Limb (tissue), 2 donors: Measurements from ENCODE around the gene CYB561D1.
"Not testable (repeated sequence)": the region's sequence is repeated elsewhere in the genome, so short reads cannot be mapped to it uniquely, and the experiment has no call there.

Experiments
- DNase-seq, 2 donors: peaks; one replicate each; pipeline ENCODE4 v3.0.0-alpha.2; 2016; ENCODE audit errors: extremely low spot score in 2 of 2

Gene CYB561D1, protein sequence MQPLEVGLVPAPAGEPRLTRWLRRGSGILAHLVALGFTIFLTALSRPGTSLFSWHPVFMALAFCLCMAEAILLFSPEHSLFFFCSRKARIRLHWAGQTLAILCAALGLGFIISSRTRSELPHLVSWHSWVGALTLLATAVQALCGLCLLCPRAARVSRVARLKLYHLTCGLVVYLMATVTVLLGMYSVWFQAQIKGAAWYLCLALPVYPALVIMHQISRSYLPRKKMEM

DNA sequence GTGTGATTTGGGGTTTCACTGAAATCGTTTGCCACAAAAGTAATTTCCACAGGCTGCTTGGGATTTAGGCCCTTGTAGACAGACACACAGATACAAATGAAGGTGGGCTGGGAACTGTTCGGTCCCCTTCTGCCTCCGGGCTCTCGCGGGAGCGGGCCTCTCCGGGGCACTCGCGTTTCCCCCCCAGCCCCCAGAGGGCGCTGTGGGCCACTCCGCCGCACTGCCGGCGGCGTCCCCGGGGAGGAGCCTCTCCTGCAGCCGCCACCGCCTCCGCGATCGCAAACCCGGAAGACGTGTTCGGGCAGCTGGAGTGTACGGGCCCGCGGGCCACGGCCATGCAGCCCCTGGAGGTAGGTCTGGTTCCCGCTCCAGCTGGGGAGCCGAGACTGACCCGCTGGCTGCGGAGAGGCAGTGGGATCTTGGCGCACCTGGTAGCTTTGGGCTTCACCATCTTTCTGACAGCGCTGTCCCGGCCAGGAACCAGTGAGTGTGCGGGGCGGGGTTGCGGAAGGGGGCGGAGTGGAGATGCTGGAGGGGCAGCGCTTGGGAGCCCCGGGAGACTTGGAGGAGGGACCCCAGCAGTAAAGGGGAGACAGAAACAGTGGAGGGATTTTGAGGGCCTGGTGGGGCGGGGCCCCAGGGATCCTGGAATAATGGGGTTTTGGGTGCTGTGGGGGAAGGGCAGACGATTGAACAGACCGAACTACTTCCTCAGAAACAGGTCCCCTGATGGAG is at the start of gene CYB561D1:
CYB561D1 (plus strand) TSS at position 290 of the 735 bp plus-strand sequence; CDS start at position 336, 46 bp downstream.
- peak; percentile 89 to 94 for DNase-seq

DNA sequence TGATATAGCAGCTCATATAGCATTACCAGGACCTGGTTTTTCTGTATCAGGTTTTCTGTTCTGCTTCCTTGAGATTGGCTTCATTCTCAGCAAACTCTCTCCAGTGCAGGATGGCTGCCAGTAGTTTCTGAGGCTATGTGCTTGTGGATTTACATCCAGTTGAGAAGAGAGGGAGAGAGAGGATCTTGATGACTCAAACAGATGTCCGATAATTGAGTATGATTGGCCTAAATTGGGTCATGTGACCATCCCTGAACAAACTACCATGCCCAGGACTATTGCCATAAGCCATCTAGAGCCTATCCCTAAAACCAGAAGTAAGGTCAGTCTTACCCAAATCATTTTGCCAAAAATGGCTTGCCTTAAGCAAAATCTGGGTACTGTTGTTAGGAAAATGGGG is 49.5 kb upstream of the CYB561D1 start:
- no peak for DNase-seq

DNA sequence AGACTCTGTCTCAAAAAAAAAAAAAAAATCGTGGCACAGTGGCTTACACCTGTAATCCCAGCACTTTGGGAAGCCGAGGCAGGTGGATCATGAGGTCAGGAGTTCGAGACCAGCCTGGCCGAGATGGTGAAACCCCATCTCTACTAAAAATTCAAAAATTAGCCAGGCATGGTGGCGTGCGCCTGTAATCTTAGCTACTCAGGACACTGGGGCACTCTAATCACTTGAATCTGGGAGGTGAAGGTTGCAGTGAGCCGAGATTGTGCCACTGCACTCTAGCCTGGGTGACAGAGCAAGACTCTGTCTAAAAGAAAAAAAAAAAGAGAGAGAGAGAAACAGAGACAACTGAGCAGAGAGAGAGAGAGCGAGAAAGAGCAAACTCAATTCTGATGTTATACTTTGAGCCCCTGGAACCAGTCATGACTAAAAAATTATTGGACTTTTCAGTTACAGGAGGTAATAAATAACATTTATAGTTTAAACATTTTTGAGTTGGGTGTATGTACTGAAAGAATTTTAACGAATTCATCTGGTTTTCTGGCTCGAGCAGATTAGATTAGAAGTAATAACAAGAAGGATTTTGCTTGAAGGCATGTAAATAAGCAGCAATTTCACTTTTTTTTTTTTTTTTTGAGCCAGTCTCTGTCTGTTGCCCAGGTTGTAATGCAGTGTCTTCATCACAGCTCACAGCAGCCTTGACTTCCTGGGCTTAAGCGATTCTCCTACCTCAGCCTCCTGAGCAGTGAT is 47.8 kb upstream of the CYB561D1 start:
- not testable (repeated sequence) for DNase-seq

DNA sequence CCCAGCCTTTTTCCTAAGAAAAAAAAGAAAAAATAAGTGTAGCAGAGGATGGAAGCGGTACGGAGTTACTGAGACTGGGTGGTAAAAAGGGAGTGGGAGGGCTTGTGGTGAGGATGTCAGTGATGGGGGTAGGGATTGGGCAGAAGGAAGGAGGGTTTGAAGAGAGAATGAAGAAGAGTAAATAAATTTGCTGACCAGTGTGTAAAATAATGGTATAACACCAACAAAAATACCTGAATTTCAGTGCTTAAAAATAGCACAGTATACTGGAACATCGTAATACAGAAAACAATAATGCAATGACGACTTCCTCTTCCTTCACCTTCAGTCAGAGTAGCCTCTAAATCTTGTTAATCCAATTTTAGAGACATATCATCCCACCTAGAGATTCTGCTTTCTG is 46.4 kb upstream of the CYB561D1 start:
- DNase-seq: no peak

DNA sequence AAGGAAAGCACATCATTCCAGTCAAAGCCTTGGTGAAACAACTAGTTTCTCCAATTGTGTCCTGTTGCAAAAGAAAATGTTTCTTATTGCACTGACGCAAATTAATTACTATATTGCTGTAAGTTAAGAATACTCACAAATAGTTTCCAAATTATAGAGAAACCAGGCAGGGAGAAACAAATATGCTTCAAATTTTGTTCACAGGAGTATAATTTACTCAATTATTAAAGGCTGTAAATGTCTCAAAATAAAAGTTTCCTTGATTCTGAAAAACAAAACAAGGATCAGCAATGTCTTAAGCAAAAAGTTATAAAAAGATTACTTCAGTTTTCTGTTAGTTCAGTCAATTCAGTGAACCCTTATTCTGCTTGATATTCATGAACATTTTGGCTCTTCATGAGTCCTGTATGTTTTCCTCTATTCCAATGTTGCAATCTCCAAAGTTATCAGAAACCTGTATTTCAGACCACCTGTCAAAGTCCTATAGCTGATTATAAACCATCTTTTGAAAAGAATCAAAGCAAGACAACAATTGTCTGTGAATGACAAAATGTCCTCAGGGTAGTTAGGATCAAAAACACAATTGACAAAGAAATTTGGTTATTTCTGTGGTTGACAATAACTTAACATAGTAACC is 39.3 kb upstream of the CYB561D1 start:
- no peak for DNase-seq

DNA sequence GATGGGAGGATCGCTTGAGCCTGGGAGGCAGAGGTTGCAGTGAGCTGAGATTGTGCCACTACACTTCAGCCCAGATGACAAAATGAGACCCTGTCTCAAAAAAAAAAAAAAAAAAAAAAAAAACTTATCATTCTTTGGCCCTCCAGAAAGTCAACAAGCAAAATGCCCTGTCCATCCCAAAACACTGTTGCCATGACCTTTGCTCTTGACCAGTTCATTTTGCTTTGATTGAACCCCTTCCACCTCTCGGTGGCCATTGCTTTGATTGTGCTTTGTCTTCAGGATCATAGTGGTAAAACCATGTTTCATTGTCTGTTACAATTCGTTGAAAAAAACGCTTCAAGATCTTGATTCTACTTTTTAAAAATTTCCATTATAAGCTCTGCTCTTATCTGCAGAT is 36.1 kb upstream of the CYB561D1 start:
- no peak for DNase-seq

DNA sequence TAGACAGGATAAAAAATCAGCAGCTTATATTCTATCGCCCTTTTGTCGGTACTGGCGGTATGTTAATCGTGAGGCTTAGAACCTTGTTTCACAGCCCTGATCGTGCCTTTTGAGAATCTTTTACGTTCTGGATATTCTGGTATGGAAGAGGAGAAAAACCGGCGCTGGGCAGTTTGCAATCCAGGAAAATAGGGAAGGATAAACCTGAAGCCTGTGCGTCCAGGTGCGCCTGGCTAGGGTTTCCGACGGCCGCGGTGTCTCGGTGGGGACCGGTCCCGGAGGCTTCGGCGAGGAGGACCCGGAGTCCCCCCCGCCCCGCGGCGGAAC is 27.8 kb upstream of the CYB561D1 start:
- DNase-seq: no peak

DNA sequence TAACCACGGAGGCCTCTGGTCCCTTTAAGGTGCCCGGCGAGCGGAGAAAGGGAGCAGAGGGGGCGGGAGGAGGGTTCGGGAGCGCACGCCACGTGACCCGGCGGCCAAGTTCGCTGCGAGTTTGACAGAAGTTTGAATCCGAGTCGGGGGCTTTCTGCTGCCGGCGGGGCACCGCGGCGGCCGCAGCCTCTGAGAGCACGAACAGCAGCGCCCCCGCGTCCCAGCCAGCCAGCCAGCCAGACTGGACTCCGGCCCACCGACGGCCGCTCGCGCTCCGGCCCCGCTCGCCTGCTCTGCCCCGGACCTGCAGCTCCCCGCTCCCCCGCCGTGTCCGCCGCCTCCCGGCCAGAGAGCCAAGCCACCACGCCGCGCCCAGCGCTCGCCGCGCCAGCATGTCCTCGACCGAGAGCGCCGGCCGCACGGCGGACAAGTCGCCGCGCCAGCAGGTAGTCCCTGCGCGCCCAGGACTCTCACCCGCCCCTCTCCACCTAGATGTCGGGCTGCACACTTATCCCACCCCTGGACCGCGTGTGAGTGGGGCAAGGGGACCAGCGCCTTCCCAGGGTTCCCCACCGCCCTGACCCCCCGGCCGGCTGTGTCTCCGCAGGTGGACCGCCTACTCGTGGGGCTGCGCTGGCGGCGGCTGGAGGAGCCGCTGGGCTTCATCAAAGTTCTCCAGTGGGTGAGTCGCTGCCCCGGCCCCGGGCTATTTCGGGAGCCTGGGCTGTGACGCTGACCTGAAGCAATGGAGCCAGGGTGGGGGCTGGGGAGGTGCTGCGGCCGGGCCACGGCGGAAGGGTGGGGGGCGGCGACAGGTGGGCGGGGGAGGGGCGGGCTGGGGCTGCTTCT is 27.2 kb upstream of the CYB561D1 start, which contains the start of gene SYPL2:
SYPL2 (plus strand) TSS at position 95 of the 849 bp plus-strand sequence; CDS start at position 393, 298 bp downstream.
- peak in 1 of 2 donors; percentile 63 for DNase-seq

DNA sequence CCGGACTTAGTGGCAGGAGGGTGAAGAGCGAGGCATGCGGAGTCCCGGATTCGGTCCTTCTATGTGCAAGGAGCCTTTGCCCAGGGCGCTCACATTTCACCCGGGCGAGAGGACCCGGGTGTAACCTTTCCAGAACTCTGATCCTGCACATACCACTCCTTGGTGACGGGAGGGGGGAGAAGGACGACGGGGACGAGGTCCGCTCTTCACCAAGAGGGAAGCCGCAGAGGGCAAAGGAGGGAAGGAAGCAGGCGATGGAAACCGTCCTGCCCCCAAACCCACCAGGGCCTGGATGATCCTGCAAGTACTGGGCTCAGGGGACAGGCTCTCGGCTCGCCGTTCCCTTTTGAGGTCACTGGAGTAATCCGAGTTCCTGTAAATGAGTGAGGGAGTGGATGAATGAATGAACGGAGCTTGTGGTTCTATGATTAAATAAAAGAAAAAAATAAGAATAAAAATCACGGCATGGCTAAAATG is 26.6 kb upstream of the CYB561D1 start:
- DNase-seq: no peak

DNA sequence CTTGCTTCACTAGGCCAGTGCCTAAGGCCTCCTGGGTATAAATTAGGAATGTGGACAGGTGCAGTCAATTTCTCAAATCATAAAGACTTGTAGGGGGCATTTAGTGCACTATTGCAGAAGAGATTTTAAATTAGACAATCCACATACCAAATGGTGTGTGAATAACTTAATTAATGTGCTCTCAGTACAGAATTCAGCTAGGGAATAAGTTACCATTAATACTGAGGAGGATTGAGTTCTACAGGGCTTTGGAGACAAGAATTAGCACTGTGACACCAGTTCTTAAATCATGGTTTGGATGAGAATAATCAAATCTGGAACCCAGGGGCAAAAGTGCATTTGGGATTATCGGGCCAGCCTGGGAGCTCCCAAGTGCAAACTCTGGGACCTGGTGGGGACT is 25.8 kb upstream of the CYB561D1 start:
- DNase-seq: no peak

DNA sequence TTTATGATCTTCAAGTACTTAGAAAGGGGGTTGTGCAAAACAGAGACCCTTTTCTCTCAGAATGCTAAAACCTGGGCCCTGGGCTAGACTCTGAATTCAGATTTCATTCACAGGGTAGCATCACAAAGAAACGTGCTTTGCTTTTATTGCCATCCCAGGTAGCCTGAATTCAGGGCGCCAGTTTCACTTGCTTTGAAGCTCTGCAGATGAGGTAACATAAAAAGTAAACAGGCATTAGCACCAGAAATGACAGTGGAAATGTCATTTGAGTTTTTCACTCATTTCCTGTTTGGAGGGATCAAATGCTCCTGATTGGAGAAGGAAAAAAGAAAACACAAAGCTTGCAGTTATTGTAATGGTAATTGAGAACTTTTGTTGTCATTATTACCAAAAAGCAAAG is 25.0 kb upstream of the CYB561D1 start:
- DNase-seq: no peak

DNA sequence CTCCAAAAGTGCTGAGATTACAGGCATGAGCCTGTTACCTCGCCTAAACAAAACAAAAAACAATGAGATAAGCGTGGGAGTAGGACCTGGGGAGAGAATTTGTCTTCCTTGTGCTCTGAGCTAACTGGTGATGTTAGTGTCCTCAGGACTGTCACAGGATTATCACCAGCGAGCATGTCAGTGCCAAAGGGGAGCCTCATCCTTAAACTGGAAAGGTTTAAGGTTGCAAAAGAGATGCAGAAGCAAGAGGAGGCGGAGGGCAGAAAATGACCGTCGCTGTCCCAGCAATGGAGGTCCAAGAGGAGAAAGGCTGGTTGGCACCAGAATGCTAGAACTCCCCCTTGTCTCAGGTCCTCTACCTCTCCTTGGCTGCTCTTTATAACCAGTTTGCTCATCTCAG is 23.6 kb upstream of the CYB561D1 start:
- DNase-seq: no peak

DNA sequence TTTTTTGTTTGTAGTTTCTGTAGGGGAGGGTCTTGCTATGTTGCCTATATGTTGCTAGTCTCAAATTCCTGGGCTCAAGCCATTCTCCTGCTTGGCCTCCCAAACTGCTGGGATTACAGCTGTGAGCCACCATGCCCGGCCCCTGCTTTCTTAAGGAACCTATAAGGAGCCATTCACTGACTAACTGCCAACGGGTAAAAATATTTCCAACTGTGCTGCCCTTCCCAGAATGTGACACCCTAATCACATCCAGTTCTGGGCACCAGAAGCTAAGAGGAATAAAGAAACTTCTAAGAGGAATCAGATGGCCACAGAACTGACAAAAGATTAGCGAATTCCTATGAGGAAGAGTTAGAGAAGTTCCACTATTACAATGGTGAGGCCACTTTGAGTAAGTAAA is 21.1 kb upstream of the CYB561D1 start:
- no peak for DNase-seq

DNA sequence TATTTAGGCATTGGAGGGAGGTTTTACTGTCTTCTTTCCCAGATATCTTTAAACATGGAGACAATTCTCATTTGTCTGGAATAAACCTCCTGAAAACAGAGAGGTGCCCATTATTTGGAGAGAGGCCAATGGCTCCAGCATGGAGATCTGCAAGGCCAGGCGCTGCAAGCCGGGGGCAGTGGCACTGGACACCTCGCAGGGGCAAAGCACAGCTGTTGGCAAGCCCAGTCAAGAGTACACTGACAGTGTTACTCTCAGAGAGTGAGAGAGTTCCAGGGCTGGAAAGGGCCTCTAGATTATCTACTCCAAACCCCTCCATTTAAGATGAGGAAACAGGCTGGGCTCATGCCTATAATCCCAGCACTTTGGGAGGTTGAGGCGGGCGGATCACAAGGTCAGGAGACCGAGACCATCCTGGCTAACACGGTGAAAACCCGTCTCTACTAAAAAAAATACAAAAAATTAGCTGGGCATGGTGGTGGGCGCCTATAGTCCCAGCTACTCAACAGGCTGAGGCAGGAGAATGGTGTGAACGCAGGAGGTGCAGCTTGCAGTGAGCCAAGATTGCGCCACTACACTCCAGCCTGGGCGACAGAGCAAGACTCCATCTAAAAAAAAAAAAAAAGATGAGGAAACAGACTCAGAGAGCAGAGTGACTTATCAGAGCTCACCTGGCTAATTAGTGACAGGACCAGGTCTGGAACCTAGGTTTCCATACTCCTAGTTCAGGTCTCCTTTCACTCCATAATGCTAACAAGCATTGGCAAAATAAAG is 20.4 kb upstream of the CYB561D1 start:
- not testable (repeated sequence) for DNase-seq

DNA sequence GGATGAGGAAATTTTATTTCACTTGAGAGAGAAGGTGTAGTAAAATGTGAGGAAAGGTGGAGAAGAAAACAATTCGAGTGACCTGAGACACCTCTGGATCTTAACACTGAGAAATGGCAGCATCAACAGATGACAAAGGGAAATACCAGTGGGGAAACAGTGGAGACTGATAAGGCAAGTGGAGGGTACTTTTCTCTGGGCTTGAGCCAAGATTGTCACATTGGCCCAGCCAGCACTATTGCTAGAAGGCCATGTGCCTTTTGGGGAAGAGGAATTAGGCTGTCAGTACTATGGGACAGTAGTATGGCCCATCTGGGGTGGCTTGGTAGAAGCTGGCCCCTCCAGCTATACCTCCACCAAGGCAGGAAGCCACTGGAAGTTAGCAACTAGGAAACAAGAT is 19.2 kb upstream of the CYB561D1 start:
- DNase-seq: no peak

DNA sequence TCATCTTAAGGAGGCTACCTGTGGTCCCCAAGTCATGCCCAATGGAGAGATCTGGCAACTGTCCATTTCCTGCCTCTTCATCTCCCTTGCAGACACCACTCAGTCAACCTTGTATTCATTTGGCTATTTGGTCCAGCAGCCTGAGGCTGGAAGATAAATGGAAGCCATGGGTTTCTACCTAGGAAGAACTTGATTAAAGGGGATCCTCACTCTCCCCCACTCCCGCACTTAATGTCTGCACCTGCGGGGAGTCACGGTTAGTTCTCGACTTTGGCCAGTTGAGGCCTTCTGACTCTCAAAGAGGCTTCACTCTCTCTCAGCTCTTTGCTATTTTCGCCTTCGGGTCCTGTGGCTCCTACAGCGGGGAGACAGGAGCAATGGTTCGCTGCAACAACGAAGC is 18.6 kb upstream of the CYB561D1 start:
- no peak for DNase-seq

DNA sequence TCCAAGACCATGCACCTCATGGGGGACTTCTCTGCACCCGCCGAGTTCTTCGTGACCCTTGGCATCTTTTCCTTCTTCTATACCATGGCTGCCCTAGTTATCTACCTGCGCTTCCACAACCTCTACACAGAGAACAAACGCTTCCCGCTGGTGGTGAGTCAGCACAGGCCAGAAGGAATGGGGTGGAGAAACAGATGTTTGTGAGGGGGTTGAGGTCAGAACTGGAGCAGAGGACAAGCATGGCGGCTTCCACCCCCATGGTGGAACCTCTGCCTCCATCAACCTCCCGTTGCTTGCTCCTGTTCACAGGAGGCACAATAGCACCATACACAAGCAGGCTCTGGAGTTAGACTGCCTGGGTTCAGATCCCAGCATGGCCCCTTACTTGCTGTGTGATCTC is 17.1 kb upstream of the CYB561D1 start:
- no peak for DNase-seq

DNA sequence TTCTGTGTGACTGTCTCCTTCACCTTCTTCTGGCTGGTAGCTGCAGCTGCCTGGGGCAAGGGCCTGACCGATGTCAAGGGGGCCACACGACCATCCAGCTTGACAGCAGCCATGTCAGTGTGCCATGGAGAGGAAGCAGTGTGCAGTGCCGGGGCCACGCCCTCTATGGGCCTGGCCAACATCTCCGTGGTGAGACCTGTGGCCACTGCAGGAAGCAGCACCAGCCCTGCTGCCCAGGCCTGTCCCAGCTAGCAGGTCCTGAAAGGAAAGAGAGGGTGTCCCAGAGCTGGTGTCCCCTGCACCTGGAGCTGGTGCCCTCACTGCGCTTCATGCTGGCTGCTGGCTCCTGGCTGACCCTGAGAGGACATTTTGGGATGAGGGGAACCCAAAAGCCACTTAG is 16.1 kb upstream of the CYB561D1 start:
- DNase-seq: no peak

DNA sequence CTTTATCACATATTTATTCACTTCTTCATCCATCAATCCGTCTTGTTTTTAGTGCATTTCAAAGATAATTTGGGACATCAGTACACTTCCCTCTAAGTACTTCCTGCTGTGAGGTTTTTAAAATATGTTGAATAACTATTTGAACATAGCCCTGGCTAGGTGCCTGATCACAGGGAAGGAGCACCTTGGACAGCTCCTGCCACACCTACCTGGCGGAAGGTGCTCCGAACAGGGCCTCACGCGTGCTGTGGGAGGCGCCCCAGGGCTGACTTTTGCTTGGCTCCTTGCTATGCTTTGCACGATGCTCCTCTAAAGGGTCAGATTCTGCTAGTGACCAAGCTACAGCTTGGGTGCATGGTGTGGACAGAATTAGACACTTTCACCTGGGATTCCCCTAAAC is 15.1 kb upstream of the CYB561D1 start:
- DNase-seq: no peak

DNA sequence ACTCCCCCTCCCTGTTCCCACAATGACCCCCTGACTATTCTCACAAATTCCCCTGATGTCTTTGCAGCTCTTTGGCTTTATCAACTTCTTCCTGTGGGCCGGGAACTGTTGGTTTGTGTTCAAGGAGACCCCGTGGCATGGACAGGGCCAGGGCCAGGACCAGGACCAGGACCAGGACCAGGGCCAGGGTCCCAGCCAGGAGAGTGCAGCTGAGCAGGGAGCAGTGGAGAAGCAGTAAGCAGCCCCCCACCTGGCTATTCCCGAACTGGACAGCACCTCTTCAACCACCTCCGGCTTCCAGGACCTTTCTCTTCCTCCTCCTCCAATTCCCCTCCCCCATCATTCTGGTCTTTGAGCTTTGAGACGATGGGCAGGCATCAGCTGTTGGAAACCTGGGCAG is 14.6 kb upstream of the CYB561D1 start:
- DNase-seq: no peak
